ENCODE measurements around the gene TM7SF3. TPM values are rescaled to one million over a fixed set of nuclear protein-coding genes. Genes with fewer than 3 reads are reported as not detected.
"Not testable (repeated sequence)": the region's sequence is repeated elsewhere in the genome, so short reads cannot be mapped to it uniquely, and the experiment has no call there.

TM7SF3 gene
- total RNA-seq, 1 experiment from 2014 or later: 57.0 TPM

- intact Hi-C loops (cut with micrococcal nuclease; ENCODE audit: unreplicated experiment): no loop called here
- no peak for DNase-seq
- no peaks in the 10 kb centered on the region for H3F3A ChIP-seq (ENCODE audit: insufficient read depth, low read depth)
- no peak for TF ChIP-seq CTCF (conservative IDR thresholded peaks at IDR 0.05)
- TF ChIP-seq EZH2 (IDR thresholded peaks at IDR 0.05; ENCODE audit: low read depth): no peak
- no peak overlapping the region for H3K4me2 ChIP-seq
- no peak overlapping the region for H3K27ac ChIP-seq
- POLR2A ChIA-PET (ENCODE audit: unreplicated experiment): no interaction called here
- CTCF ChIA-PET: no interaction called here
- H3K36me3 ChIP-seq (ENCODE audit: low read depth): 0 out of 2 replicates have a peak, but pooled peaks cover 9% of the 10 kb centered on the region
- no peak overlapping the region for H3K4me3 ChIP-seq
- no peaks in the 10 kb centered on the region for H3K9me2 ChIP-seq (ENCODE audit: insufficient read depth)
- H3K9me3 ChIP-seq (ENCODE audit: insufficient read depth, low read depth): no peaks in the 10 kb centered on the region
- no peak overlapping the region for H2AFZ ChIP-seq
- H3K27me3 ChIP-seq (ENCODE audit: insufficient read depth, low read depth): no peaks in the 10 kb centered on the region
- BruUV-seq (replicated peaks): no TSS peak
- no peaks in the 10 kb centered on the region for H3K79me2 ChIP-seq (ENCODE audit: low read depth)
- H4K20me1 ChIP-seq (ENCODE audit: insufficient read depth): no peaks in the 10 kb centered on the region
- no peaks in the 10 kb centered on the region for H3K4me1 ChIP-seq (replicated peaks; ENCODE audit: insufficient read depth)
Observed at GRCh38 chr12:26961803-26962202, 52.4 kb downstream of the TM7SF3 start.

DNA sequence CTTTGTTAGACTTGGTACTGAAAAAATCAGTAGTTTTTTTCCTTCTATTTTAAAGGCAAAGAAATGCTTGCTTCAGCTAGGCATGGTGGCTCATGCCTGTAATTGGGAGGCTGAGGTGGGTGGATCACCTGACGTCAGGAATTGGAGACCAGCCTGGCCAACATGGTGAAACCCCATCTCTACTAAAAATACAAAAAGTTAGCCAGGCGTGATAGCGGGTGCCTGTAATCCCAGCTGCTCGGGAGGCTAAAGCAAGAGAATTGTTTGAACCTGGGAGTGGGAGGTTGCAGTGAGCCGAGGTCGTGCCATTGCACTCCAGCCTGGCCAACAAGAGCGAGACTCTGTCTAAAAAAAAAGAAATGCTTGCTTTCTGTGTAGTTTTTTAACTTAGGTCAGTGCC is 52.8 kb downstream of the TM7SF3 start:
- POLR2A ChIA-PET (ENCODE audit: unreplicated experiment); H3K27me3 ChIP-seq (ENCODE audit: insufficient read depth, low read depth); CTCF ChIA-PET; H4K20me1 ChIP-seq (ENCODE audit: insufficient read depth); H3K4me3 ChIP-seq; intact Hi-C loops (cut with micrococcal nuclease; ENCODE audit: unreplicated experiment); H3F3A ChIP-seq (ENCODE audit: insufficient read depth, low read depth); H2AFZ ChIP-seq; H3K79me2 ChIP-seq (ENCODE audit: low read depth); H3K36me3 ChIP-seq (ENCODE audit: low read depth); H3K4me2 ChIP-seq; H3K4me1 ChIP-seq (replicated peaks; ENCODE audit: insufficient read depth); DNase-seq; H3K9me3 ChIP-seq (ENCODE audit: insufficient read depth, low read depth); BruUV-seq (replicated peaks); H3K27ac ChIP-seq; H3K9me2 ChIP-seq (ENCODE audit: insufficient read depth): not testable (repeated sequence)

GRCh38 chr12:26954027-26954426 is 60.2 kb downstream of the TM7SF3 start:
- no TSS peak for BruUV-seq (replicated peaks)
- Histone ChIP-seq H4K20me1 (ENCODE audit: insufficient read depth) (peaks cover 15% of the 10 kb centered on the region), H3K27me3 (ENCODE audit: insufficient read depth, low read depth) (no peaks in the 10 kb centered on the region), H3K9me3 (ENCODE audit: insufficient read depth, low read depth) (no peaks in the 10 kb centered on the region), H3K4me1 (replicated peaks; ENCODE audit: insufficient read depth) (no peaks in the 10 kb centered on the region), H3K9me2 (ENCODE audit: insufficient read depth) (no peaks in the 10 kb centered on the region), H3K79me2 (ENCODE audit: low read depth) (peaks cover 48% of the 10 kb centered on the region), H2AFZ (no peak overlapping the region), H3K4me2 (no peak overlapping the region), H3K4me3 (no peak overlapping the region), H3F3A (ENCODE audit: insufficient read depth, low read depth) (no peaks in the 10 kb centered on the region), H3K27ac (no peak overlapping the region), H3K36me3 (ENCODE audit: low read depth) (0 out of 2 replicates have a peak, but pooled peaks cover 4% of the 10 kb centered on the region)
- TF ChIP-seq CTCF (conservative IDR thresholded peaks at IDR 0.05): no peak
- no peak for TF ChIP-seq EZH2 (IDR thresholded peaks at IDR 0.05; ENCODE audit: low read depth)
- no peak for DNase-seq
- ChIA-PET POLR2A (ENCODE audit: unreplicated experiment) (no interaction called here), CTCF (no interaction called here)
- intact Hi-C loops (cut with micrococcal nuclease; ENCODE audit: unreplicated experiment): no loop called here

GRCh38 chr12:26953447-26953846 is 60.7 kb downstream of the TM7SF3 start:
- peaks cover 15% of the 10 kb centered on the region for H4K20me1 ChIP-seq (ENCODE audit: insufficient read depth)
- ChIA-PET CTCF (no interaction called here), POLR2A (ENCODE audit: unreplicated experiment) (no interaction called here)
- no peaks in the 10 kb centered on the region for H3K9me2 ChIP-seq (ENCODE audit: insufficient read depth)
- intact Hi-C loops (cut with micrococcal nuclease; ENCODE audit: unreplicated experiment): no loop called here
- TF ChIP-seq EZH2 (IDR thresholded peaks at IDR 0.05; ENCODE audit: low read depth) (no peak), CTCF (conservative IDR thresholded peaks at IDR 0.05) (no peak)
- peaks cover 52% of the 10 kb centered on the region for H3K79me2 ChIP-seq (ENCODE audit: low read depth)
- no TSS peak for BruUV-seq (replicated peaks)
- no peaks in the 10 kb centered on the region for H3K4me1 ChIP-seq (replicated peaks; ENCODE audit: insufficient read depth)
- no peak overlapping the region for H3K27ac ChIP-seq
- no peak for DNase-seq
- H3K36me3 ChIP-seq (ENCODE audit: low read depth): 0 out of 2 replicates have a peak, but pooled peaks cover 4% of the 10 kb centered on the region
- no peak overlapping the region for H3K4me2 ChIP-seq
- no peak overlapping the region for H3K4me3 ChIP-seq
- no peaks in the 10 kb centered on the region for H3F3A ChIP-seq (ENCODE audit: insufficient read depth, low read depth)
- H2AFZ ChIP-seq: no peak overlapping the region
- H3K27me3 ChIP-seq (ENCODE audit: insufficient read depth, low read depth): no peaks in the 10 kb centered on the region
- H3K9me3 ChIP-seq (ENCODE audit: insufficient read depth, low read depth): no peaks in the 10 kb centered on the region
